ENCODE results near the gene PRR20G.

DNA sequence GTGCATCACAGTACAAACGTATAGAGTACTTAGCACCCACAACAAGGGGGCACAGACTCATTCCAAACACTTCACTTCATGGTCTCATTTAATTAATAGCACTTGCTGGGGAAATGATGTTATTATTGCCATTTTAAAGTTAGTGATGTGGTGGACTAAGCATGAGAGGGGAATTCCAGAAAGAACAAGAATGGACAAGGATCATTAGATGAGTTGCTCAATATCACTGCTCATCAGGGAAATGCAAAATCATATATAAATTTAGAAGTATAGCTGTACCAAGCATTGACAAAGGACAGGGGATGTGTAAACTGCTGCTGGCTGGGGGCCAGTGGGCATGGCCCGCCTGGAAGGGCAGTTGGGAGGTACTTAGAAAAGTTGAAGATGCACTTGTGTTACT, 14.6 kb downstream of the PRR20G start:
- TF ChIP-seq, protein P1, sequence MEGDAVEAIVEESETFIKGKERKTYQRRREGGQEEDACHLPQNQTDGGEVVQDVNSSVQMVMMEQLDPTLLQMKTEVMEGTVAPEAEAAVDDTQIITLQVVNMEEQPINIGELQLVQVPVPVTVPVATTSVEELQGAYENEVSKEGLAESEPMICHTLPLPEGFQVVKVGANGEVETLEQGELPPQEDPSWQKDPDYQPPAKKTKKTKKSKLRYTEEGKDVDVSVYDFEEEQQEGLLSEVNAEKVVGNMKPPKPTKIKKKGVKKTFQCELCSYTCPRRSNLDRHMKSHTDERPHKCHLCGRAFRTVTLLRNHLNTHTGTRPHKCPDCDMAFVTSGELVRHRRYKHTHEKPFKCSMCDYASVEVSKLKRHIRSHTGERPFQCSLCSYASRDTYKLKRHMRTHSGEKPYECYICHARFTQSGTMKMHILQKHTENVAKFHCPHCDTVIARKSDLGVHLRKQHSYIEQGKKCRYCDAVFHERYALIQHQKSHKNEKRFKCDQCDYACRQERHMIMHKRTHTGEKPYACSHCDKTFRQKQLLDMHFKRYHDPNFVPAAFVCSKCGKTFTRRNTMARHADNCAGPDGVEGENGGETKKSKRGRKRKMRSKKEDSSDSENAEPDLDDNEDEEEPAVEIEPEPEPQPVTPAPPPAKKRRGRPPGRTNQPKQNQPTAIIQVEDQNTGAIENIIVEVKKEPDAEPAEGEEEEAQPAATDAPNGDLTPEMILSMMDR (conservative IDR thresholded peaks at IDR 0.05; ENCODE audit: low read depth, low read length): no peak
- TF ChIP-seq RCOR1 (IDR thresholded peaks at IDR 0.05; ENCODE audit: insufficient replicate concordance, low read length) (no peak), POLR2A (IDR thresholded peaks at IDR 0.05; ENCODE audit: low read depth, low read length) (no peak)
- TF ChIP-seq, protein P2, sequence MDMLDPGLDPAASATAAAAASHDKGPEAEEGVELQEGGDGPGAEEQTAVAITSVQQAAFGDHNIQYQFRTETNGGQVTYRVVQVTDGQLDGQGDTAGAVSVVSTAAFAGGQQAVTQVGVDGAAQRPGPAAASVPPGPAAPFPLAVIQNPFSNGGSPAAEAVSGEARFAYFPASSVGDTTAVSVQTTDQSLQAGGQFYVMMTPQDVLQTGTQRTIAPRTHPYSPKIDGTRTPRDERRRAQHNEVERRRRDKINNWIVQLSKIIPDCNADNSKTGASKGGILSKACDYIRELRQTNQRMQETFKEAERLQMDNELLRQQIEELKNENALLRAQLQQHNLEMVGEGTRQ (IDR thresholded peaks at IDR 0.05; ENCODE audit: low read depth, low read length): no peak

Data from IMR-90 (cell line).